ENCODE data around the gene SCGB2B2.

GRCh38 chr19:34673590-34673989, 3.4 kb downstream of the SCGB2B2 start:
- TF ChIP-seq EZH2 (IDR thresholded peaks at IDR 0.05) (no peak), POLR2AphosphoS5 (IDR thresholded peaks at IDR 0.05; ENCODE audit: borderline replicate concordance, low read depth, low read length) (no peak), FOXP2 (optimal IDR thresholded peaks at IDR 0.05; ENCODE audit: control extremely low read depth, extremely low read length, insufficient read depth) (no peak)
